Stimulated activated CD4-positive, alpha-beta T cell treated with anti-CD3 and anti-CD28 coated beads, Interleukin-4, amount 100 ng/mL, for 1 hour (primary cell): ENCODE measurements around the gene TIE1.

Experiments used
- DNase-seq: peaks from one replicate; pipeline ENCODE4 v3.0.0-alpha.2; 2020

The TIE1 gene

DNA sequence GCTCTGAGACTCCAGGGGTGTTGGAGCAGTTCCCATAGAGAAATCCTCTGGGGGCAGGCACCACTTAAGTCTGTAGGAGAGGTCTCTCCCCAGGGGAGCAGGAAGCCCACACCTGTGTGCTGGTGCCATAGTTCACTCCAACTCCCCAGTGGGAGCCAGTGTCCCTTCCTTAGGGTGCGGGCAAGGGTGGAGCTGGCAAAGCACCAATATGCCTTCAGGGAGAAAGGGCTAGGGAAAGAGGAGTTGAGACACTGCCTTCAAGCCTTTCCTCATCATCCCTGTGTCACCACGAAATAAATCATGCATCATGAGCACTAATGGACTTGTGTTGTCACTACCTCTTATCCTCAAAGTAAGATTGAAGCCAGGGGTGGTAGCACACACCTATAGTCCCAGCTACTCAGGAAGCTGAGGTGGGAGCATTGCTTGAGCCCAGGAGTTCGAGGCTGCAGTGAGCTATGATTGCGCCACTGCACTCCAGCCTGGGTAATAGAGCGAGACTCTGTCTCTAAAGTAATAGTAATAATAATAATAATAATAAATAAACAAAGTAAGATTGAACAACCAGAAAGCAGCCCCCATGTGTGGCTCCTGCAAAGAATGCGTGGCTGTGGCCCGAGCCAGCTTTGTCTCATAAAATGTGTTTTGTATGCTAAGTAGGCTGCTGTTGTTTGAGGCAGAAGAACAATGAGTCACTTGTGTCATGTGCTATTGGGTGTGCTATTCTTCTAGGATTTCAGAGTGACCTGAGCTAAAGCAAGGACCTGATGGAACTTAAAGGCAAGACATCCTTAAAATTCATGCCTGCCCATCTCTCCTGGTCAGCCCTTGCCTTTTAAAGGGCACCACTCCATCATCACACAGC is 6.7 kb upstream of the TIE1 start:
- no peak for DNase-seq

- DNase-seq, result no peak
Observed at GRCh38 chr1:43294761-43295160, 6.0 kb upstream of the TIE1 start.

GRCh38 chr1:43296207-43296606 is 4.6 kb upstream of the TIE1 start:
- no peak for DNase-seq

DNA sequence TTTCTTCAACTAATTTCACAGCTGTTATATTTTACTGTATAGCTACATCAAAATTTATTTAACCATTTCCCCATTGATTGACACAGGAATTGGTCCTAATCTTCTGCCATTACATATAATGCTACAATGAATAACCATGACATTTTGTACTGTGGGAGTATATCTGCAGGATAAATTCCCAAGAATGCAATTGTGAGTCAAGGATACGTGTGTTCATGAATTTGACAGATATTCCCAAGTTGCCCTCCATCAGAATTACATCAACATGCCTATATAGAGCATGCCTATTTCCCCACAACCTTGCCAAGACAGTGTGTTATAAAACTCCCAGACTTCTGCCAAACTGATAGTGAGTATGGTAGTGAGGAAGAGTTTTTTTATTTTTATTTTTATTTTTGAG is 2.7 kb upstream of the TIE1 start:
- no peak for DNase-seq

GRCh38 chr1:43299101-43299500 is 1.7 kb upstream of the TIE1 start:
- no peak for DNase-seq

DNA sequence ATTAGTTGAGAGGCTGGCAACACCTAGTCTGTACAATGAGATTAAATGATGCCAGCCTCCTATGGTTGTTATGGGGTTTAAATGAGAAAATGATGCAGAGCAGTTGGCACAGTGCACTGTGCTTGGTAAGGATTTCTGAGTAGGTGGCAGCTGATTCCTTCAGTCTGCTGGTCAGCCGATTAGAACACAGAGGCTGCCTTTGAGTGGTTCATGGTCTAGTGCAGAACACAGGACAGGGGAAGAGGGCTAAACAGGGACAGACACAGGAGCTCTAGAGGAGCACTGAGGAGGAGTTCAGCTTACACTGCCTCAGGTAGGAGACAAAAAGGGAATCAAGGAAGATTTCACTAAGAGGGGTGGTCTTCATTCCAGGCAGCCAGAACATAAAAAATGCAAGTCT is 1.4 kb downstream of the TIE1 start:
- DNase-seq, result no peak

GRCh38 chr1:43302721-43303470 is 2.1 kb downstream of the TIE1 start:
- no peak for DNase-seq

DNA sequence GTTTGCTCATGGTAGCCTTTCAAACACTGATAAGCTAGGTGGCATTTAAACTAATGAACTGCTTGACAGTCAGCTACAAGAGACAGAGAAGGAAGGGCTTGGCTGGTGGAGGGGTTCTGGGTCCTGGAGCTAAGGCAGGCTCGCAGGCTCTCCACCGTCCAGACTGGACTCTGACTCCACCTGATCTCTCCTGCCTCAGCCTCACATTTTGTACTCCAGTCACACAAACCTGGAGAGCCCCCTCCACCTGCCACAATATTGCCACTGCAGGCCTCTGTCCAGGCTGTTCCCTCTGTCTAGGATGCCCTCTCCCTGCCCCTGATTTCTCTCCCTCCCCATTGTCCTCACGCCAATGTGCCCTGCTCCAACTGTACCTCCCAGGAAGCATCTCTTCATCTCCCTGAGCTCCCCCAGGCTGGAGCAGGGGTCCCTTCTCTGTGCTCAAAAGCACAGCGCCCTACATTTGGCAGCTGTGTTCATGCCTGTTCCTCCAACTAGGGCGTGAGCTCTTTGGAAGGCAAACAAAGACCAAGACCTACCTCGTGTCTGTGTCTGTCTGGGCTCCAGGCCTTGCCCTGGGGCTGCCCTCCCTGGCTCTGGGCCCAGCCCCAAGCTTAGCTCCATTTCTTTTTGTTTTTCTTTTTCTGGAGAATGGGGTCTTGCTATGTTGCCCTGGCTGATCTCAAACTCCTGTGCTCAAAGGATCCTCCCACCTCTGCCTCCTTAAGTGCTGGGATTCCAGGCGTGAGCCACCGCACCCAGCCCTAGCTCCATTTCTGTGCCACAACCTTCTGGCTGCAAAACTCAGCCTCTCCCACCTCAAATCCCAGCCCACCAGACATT is 2.9 kb downstream of the TIE1 start:
- no peak for DNase-seq

GRCh38 chr1:43304314-43304681 is 3.5 kb downstream of the TIE1 start:
- no peak for DNase-seq

DNA sequence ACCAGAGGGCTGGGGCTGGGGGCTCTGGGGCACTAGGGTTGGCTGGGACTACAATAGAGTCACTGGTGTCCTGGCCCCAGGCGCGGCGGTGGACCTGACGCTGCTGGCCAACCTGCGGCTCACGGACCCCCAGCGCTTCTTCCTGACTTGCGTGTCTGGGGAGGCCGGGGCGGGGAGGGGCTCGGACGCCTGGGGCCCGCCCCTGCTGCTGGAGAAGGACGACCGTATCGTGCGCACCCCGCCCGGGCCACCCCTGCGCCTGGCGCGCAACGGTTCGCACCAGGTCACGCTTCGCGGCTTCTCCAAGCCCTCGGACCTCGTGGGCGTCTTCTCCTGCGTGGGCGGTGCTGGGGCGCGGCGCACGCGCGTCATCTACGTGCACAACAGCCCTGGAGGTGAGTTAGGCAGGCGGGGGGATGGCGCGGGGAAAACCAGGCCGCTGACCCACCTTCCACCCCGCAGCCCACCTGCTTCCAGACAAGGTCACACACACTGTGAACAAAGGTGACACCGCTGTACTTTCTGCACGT is 4.1 kb downstream of the TIE1 start:
- DNase-seq, result no peak

DNA sequence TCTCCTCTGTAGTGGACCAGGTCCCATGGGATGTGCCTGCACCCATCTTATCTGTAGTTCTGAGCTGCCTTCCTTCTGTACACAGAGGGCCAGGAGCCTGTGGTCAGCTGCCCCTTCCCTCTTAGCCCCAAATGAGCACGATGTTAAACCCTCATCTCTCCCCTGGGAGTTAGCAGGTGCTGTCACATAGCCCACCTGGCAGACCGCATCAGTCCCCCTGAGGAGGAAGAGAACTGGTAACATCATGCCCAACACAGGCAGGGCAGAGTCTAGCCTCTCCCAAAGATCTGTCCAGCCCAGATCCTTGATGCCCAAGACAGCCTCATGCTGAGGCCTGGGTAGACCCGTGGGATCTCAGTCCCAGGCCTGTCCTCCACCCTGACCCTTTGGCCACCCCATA is 4.7 kb downstream of the TIE1 start:
- no peak for DNase-seq

DNA sequence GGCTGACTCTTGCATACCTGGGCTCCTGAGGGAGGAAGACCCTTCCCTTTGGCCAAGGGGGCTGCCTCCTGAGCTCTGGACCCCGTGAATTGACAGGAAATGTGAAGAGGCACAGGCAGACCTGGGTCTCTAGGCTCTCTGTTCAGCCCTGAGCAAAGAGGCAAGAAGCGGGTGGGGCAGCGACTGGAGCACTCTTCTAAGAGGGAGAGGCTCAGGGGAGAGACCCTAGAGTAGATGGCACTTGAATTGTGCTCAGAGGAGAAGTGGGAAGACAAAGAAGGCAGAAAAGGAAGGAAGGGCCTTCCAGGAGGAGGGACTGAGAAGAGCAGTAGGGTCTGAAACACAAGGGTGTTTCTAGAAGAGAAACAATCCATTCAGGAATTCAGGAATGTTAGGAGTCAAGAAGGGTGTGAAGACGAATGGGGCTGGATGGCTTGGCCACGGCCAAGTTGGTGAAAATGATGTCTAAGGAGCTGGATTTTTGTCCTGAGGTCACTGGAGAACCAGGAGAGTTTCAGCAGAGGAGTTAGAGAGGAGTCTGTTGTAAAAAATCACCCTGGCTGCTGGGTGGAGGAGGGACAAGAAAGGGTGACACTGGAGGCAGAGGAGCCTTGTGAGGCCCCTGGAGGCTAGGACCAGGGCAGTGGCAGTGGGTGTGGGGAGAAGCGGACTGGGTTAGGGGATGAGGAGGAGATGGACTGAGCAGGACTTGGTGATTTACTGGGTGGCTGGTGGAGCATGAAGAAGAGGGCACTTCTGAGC is 5.3 kb downstream of the TIE1 start:
- DNase-seq, result no peak

DNA sequence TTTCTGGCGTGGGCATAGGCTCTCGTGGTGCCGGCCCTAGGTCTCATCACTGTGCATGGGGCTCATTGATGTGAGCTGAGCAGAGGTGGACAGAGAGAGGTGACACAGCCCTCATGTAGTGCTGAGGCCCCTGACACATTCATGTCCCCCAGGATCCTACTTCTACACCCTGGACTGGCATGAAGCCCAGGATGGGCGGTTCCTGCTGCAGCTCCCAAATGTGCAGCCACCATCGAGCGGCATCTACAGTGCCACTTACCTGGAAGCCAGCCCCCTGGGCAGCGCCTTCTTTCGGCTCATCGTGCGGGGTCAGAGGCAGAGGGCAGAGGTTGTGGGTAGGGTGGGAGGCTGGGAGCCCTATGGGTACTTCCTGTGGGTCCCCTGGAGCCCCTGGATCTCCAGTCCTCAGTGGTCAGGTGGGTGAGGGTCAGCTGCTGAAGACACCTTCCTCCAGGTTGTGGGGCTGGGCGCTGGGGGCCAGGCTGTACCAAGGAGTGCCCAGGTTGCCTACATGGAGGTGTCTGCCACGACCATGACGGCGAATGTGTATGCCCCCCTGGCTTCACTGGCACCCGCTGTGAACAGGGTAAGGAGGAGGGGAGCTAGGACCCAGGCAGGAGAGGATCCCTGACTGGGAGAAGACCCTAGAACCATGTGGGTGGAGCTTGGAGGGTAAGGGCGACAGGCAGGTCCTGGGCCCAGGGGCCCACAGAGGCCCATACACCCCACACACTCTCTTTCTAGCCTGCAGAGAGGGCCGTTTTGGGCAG is 6.1 kb downstream of the TIE1 start:
- DNase-seq, result no peak

- no peak for DNase-seq
Observed at GRCh38 chr1:43307458-43308158, 6.8 kb downstream of the TIE1 start.

- DNase-seq, result no peak
Observed at GRCh38 chr1:43308635-43309404, 8.0 kb downstream of the TIE1 start.

DNA sequence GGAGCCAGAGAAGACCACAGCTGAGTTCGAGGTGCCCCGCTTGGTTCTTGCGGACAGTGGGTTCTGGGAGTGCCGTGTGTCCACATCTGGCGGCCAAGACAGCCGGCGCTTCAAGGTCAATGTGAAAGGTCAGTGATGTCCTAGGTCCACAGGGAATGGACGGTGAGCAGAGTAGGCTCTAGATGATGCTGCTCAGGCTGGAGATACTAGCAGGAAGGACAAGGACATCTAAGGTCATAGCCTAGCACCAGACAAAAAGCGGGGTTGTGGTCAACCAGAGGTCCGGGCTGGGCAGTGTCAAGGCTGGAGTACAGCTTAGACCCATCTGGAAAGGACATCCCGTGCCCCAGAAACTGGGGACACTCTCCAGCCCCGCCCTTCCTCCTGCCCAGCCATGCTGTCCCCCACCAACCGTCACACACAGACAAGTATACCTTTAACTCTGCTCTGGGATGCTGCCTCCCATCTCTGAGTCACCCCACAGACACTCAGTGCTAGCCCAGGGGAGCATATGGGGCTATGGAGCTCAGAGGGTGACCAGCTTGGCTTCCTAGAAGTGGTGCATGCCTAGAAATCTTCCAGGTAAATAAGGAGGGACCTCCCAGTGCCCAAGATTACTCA is 8.7 kb downstream of the TIE1 start:
- DNase-seq, result no peak

GRCh38 chr1:43311521-43311920 is 10.7 kb downstream of the TIE1 start:
- DNase-seq, result no peak

DNA sequence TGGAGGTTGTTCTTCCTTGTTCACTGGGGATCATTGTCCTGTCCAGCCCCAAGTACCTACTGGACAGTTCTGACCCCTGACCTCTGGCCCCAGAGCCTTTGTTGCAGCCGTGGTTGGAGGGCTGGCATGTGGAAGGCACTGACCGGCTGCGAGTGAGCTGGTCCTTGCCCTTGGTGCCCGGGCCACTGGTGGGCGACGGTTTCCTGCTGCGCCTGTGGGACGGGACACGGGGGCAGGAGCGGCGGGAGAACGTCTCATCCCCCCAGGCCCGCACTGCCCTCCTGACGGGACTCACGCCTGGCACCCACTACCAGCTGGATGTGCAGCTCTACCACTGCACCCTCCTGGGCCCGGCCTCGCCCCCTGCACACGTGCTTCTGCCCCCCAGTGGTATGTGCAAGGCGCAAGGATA is 11.4 kb downstream of the TIE1 start:
- no peak for DNase-seq

- DNase-seq, result no peak
Observed at GRCh38 chr1:43312663-43313515, 12.1 kb downstream of the TIE1 start.
